SK-N-SH (cell line): ENCODE measurements around the gene COL20A1. TPM values are rescaled to one million over a fixed set of nuclear protein-coding genes. Genes with fewer than 3 reads are reported as not detected.

Source experiments
- CTCF ChIA-PET: fragments of 300-600, 350-600 bp; formaldehyde crosslinking; extraction: SDS; loops from one replicate; lab custom pipeline; 2021; lab: Yijun Ruan, JAX
- POLR2A ChIA-PET: fragments of 350-600 bp; sonication (Branson Sonifier 250); formaldehyde crosslinking; extraction: SDS; loops from one replicate; lab custom pipeline; 2020; ENCODE audit warnings: antibody characterized with exemption, inconsistent platforms; lab: Yijun Ruan, JAX
- DNase-seq: peaks from one replicate; pipeline ENCODE4 v3.0.0; 2012
- H2AFZ ChIP-seq: fragments of 200-600 bp; sonication (generic); 2 replicates; pipeline ENCODE4 v1.8.1; 2016; ENCODE audit warnings: antibody characterized with exemption, mild to moderate bottlenecking, low read depth
- H3F3A ChIP-seq: fragments of 200-600 bp; sonication (generic); replicated peaks from 2 replicates; pipeline ENCODE3; 2016; ENCODE audit warnings: antibody characterized with exemption, mild to moderate bottlenecking; ENCODE audit not compliant: insufficient read depth
- H3K27ac ChIP-seq, 2 experiments: fragments of 200-500 bp in 1 of 2; fragments of 200-600 bp in 1 of 2; sonication (Bioruptor generic) in 1 of 2; sonication (generic), shearing (Covaris generic) in 1 of 2; 2 replicates each; pipeline versions ENCODE4 v1.5.1 to v1.6.1; 2014 to 2016; ENCODE audit warnings: low read depth in 2 of 2, inconsistent platforms in 1 of 2, low read length in 1 of 2, mild to moderate bottlenecking in 1 of 2, mixed read lengths in 1 of 2
- H3K27me3 ChIP-seq: fragments of 200-600 bp; sonication (generic), shearing (Covaris generic); 2 replicates; pipeline ENCODE4 v1.6.1; 2016; ENCODE audit warnings: mixed run types; ENCODE audit not compliant: insufficient read depth
- H3K36me3 ChIP-seq, 2 experiments: fragments of 200-500 bp in 1 of 2; fragments of 200-600 bp in 1 of 2; sonication (Bioruptor generic) in 1 of 2; sonication (generic) in 1 of 2; replicated peaks in 1 of 2; 2 replicates each; pipeline versions ENCODE3 to v1.5.1; 2014 to 2016; ENCODE audit warnings: low read length in 1 of 2, mild to moderate bottlenecking in 1 of 2; ENCODE audit not compliant: insufficient read depth in 2 of 2, control insufficient read depth in 1 of 2
- H3K4me1 ChIP-seq, 2 experiments: fragments of 200-500 bp in 1 of 2; fragments of 200-600 bp in 1 of 2; sonication (Bioruptor generic) in 1 of 2; sonication (generic), shearing (Covaris generic) in 1 of 2; 2 replicates each; pipeline versions ENCODE4 v1.5.1 to v1.6.1; 2014 to 2016; ENCODE audit warnings: low read depth in 1 of 2, low read length in 1 of 2, mixed run types in 1 of 2; ENCODE audit not compliant: insufficient read depth in 2 of 2, control insufficient read depth in 1 of 2
- H3K4me2 ChIP-seq: fragments of 200-600 bp; sonication (generic), shearing (Covaris generic); 2 replicates; pipeline ENCODE4 v1.6.1; 2017; ENCODE audit warnings: mixed run types
- H3K4me3 ChIP-seq, 2 experiments: fragments of 200-500 bp in 1 of 2; fragments of 200-600 bp in 1 of 2; sonication (Bioruptor generic) in 1 of 2; sonication (generic), shearing (Covaris generic) in 1 of 2; 2 replicates each; pipeline versions ENCODE4 v1.5.1 to v1.8.1; 2014 to 2016; ENCODE audit warnings: low read depth in 2 of 2, inconsistent platforms in 1 of 2, low read length in 1 of 2, mild to moderate bottlenecking in 1 of 2, mixed read lengths in 1 of 2, moderate library complexity in 1 of 2
- H3K79me2 ChIP-seq: fragments of 200-600 bp; sonication (generic); 2 replicates; pipeline ENCODE4 v1.8.1; 2017; ENCODE audit warnings: mild to moderate bottlenecking; ENCODE audit not compliant: insufficient read depth
- H3K9ac ChIP-seq: fragments of 200-600 bp; sonication (generic); 2 replicates; pipeline ENCODE4 v1.6.1; 2017; ENCODE audit warnings: mixed run types
- H3K9me2 ChIP-seq: fragments of 200-600 bp; sonication (generic); 2 replicates; pipeline ENCODE4 v1.6.1; 2017; ENCODE audit warnings: mixed run types
- H3K9me3 ChIP-seq: fragments of 200-600 bp; sonication (generic); 2 replicates; pipeline ENCODE4 v1.6.1; 2017; ENCODE audit warnings: mixed run types, mild to moderate bottlenecking, moderate library complexity
- H4K20me1 ChIP-seq: fragments of 200-600 bp; sonication (generic); 2 replicates; pipeline ENCODE4 v1.6.1; 2017; ENCODE audit warnings: mild to moderate bottlenecking, mixed run types; ENCODE audit not compliant: insufficient read depth
- CHD2 ChIP-seq: fragments of 150-350 bp; IDR thresholded peaks from 2 replicates; pipeline ENCODE4 v1.6.1; 2018; ENCODE audit warnings: low read length; ENCODE audit not compliant: partially characterized antibody
- EP300 ChIP-seq, 2 experiments: IDR thresholded peaks; 2 replicates each; pipeline versions ENCODE4 v1.4.0 to v1.6.1; 2012; ENCODE audit warnings: borderline replicate concordance in 1 of 2, low read depth in 1 of 2, low read length in 1 of 2
- EZH2phosphoT487 ChIP-seq: fragments of 200-600 bp; sonication (generic); IDR thresholded peaks from 2 replicates; pipeline ENCODE4 v1.6.1; 2017; ENCODE audit warnings: low read depth, mixed run types, mild to moderate bottlenecking, antibody characterized with exemption, moderate library complexity, borderline replicate concordance
- FOSL2 ChIP-seq: IDR thresholded peaks from 2 replicates; pipeline ENCODE4 v1.4.0; 2012; ENCODE audit warnings: low read depth, mild to moderate bottlenecking, moderate library complexity, borderline replicate concordance
- FOXM1 ChIP-seq: IDR thresholded peaks from 2 replicates; pipeline ENCODE4 v1.4.0; 2012; ENCODE audit warnings: low read depth, mild to moderate bottlenecking
- IRF3 ChIP-seq: fragments of 150-350 bp; IDR thresholded peaks from 2 replicates; pipeline ENCODE4 v1.6.1; 2016; ENCODE audit warnings: mild to moderate bottlenecking, low read depth, low read length
- JUND ChIP-seq: IDR thresholded peaks from 2 replicates; pipeline ENCODE4 v1.4.0; 2012
- MEF2A ChIP-seq: IDR thresholded peaks from 2 replicates; pipeline ENCODE4 v1.4.0; 2012; ENCODE audit warnings: low read depth, borderline replicate concordance
- NRF1 ChIP-seq: IDR thresholded peaks from 2 replicates; pipeline ENCODE4 v1.6.1; 2012; ENCODE audit warnings: low read depth, mild to moderate bottlenecking, low read length
- POLR2AphosphoS5 ChIP-seq: IDR thresholded peaks from 2 replicates; pipeline ENCODE4 v1.6.1; 2012; ENCODE audit warnings: low read depth, low read length
- RAD21 ChIP-seq: IDR thresholded peaks from 2 replicates; pipeline ENCODE4 v1.6.1; 2012; ENCODE audit warnings: mild to moderate bottlenecking, low read length
- RCOR1 ChIP-seq: fragments of 150-350 bp; IDR thresholded peaks from 2 replicates; pipeline ENCODE4 v1.6.1; 2017; ENCODE audit warnings: antibody characterized with exemption, low read length
- REST ChIP-seq: IDR thresholded peaks from 2 replicates; pipeline ENCODE4 v1.6.1; 2012; ENCODE audit warnings: mild to moderate bottlenecking, low read depth, low read length, moderate library complexity
- RXRA ChIP-seq: IDR thresholded peaks from 2 replicates; pipeline ENCODE4 v1.4.0; 2012; ENCODE audit warnings: low read depth, mild to moderate bottlenecking, borderline replicate concordance
- TCF12 ChIP-seq: IDR thresholded peaks from 2 replicates; pipeline ENCODE4 v1.4.0; 2012
- USF2 ChIP-seq: fragments of 150-350 bp; IDR thresholded peaks from 2 replicates; pipeline ENCODE4 v1.6.1; 2017; ENCODE audit warnings: antibody characterized with exemption, low read length, low read depth, borderline replicate concordance
- WGBS: methylation state at CpG from one replicate; pipeline ENCODE4 v1.1.6; 2017; ENCODE audit warnings: low lambda C conversion rate; 5-methylcytosine and 5-hydroxymethylcytosine counted together
- polyA plus RNA-seq, 3 experiments: library from polyadenylated mRNA; depleted of rRNA; stranded (reverse); fragments of >200 nt; gene quantifications; 2 replicates each; pipeline ENCODE4 v1.2.3, GENCODE V29; 2012
- TF ChIP-seq, protein P1 (sequence below): IDR thresholded peaks from 2 replicates; pipeline ENCODE4 v1.4.0; 2012; ENCODE audit warnings: low read depth, borderline replicate concordance

The COL20A1 gene
- polyA plus RNA-seq, 1 of the 3 experiments (the other 2 are of a cell fraction), result not detected

GRCh38 chr20:63351811-63352591 lies 59.0 kb downstream of the COL20A1 start:
- no peaks in the 10 kb centered on the region; a peak in 1 of 4 replicates for H3K4me1 ChIP-seq
- no peak for TF ChIP-seq EP300 (IDR thresholded peaks at IDR 0.05; ENCODE audit: borderline replicate concordance in 1 of 2, low read depth in 1 of 2, low read length in 1 of 2)
- no peak for TF ChIP-seq IRF3
- TF ChIP-seq RCOR1, result no peak
- no peak for TF ChIP-seq JUND
- no peak for TF ChIP-seq RAD21
- TF ChIP-seq USF2, result no peak
- TF ChIP-seq, all 33 proteins: peak for 0
- Histone ChIP-seq H3K9me2 (no peaks in the 10 kb centered on the region), H3K9ac (no peak overlapping the region), H3K27me3 (no peaks in the 10 kb centered on the region), H2AFZ (no peak overlapping the region), H3K4me2 (no peak overlapping the region), H3K36me3 (no peaks in the 10 kb centered on the region), H3F3A (no peaks in the 10 kb centered on the region), H3K4me3 (no peak overlapping the region), H3K79me2 (no peaks in the 10 kb centered on the region), H3K9me3 (no peaks in the 10 kb centered on the region), H4K20me1 (no peaks in the 10 kb centered on the region), H3K27ac (no peak overlapping the region)
- peak; percentile 66 for DNase-seq
- POLR2A ChIA-PET, result no interaction called here
- CTCF ChIA-PET, result interaction anchor here (0.8 to 2.9 kb wide), 4 partner anchors 18 to 42 kb away, joined by 3 to 15 read pairs (median 4); no protein-coding TSS in a partner anchor
- WGBS, result 27% methylated on average over 9 of the region's 28 CpGs

DNA sequence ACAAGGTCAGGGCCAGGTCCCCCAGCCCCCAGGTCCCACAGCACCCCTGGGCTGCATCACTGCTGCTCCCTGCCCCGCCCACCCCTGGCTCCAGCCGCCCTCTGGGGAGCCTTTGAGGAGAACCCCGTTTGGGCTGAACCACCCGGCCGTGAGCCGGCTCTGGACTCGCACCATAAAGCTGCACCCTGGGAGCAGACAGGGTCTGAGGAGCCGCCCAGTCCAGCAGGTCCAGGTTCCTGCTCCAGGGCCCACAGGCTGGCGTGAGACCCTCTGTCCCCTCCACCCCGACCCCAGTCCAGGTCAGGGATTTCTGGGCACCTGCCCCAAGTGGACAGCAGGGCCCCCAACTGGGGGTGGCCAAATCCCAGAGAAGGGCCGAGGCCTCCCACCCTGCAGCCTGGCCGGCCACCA lies 59.8 kb downstream of the COL20A1 start:
- CTCF ChIA-PET, result interaction anchor here (1.1 to 2.9 kb wide), 2 partner anchors 29 to 43 kb away, joined by 6 to 15 read pairs; no protein-coding TSS in a partner anchor
- Histone ChIP-seq H3K4me2 (no peak overlapping the region), H3K9me2 (no peaks in the 10 kb centered on the region), H3K36me3 (no peaks in the 10 kb centered on the region), H3K27me3 (no peaks in the 10 kb centered on the region), H3K79me2 (no peaks in the 10 kb centered on the region), H3K4me3 (no peak overlapping the region), H2AFZ (no peak overlapping the region), H3F3A (no peaks in the 10 kb centered on the region), H3K9ac (no peak overlapping the region), H3K4me1 (no peaks in the 10 kb centered on the region; a peak in 1 of 4 replicates), H4K20me1 (no peaks in the 10 kb centered on the region), H3K9me3 (no peaks in the 10 kb centered on the region), H3K27ac (no peak overlapping the region)
- 65% methylated on average over 7 of the region's 12 CpGs for WGBS
- POLR2A ChIA-PET, result no interaction called here
- no peak for DNase-seq
- TF ChIP-seq REST, result no peak
- TF ChIP-seq POLR2AphosphoS5, result no peak
- TF ChIP-seq RAD21, result no peak
- TF ChIP-seq, protein P1, sequence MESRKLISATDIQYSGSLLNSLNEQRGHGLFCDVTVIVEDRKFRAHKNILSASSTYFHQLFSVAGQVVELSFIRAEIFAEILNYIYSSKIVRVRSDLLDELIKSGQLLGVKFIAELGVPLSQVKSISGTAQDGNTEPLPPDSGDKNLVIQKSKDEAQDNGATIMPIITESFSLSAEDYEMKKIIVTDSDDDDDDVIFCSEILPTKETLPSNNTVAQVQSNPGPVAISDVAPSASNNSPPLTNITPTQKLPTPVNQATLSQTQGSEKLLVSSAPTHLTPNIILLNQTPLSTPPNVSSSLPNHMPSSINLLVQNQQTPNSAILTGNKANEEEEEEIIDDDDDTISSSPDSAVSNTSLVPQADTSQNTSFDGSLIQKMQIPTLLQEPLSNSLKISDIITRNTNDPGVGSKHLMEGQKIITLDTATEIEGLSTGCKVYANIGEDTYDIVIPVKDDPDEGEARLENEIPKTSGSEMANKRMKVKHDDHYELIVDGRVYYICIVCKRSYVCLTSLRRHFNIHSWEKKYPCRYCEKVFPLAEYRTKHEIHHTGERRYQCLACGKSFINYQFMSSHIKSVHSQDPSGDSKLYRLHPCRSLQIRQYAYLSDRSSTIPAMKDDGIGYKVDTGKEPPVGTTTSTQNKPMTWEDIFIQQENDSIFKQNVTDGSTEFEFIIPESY, result no peak
- no peak for TF ChIP-seq USF2
- TF ChIP-seq RXRA, result no peak
- no peak for TF ChIP-seq TCF12
- no peak for TF ChIP-seq FOSL2
- TF ChIP-seq NRF1, result no peak
- TF ChIP-seq MEF2A, result no peak
- no peak for TF ChIP-seq CHD2
- TF ChIP-seq FOXM1, result no peak
- TF ChIP-seq EZH2phosphoT487, result no peak
